ENCODE measurements around the gene BTN3A1.

Gene BTN3A1

GRCh38 chr6:26379740-26380139 lies 22.3 kb upstream of the BTN3A1 start:
- no peak for DNase-seq

GRCh38 chr6:26380256-26380655 lies 21.8 kb upstream of the BTN3A1 start:
- DNase-seq: no peak

GRCh38 chr6:26382121-26382520 lies 20.0 kb upstream of the BTN3A1 start:
- no peak for DNase-seq

- peak; percentile 28 for DNase-seq
Observed at GRCh38 chr6:26383624-26384417, 18.3 kb upstream of the BTN3A1 start.

- no peak for DNase-seq
Observed at GRCh38 chr6:26385734-26386125, 16.3 kb upstream of the BTN3A1 start.

GRCh38 chr6:26387565-26387964 lies 14.5 kb upstream of the BTN3A1 start:
- no peak for DNase-seq

- DNase-seq: no peak
Observed at GRCh38 chr6:26388014-26388413, 14.1 kb upstream of the BTN3A1 start.

GRCh38 chr6:26388441-26388840 lies 13.6 kb upstream of the BTN3A1 start:
- no peak for DNase-seq

GRCh38 chr6:26389349-26389894 lies 12.7 kb upstream of the BTN3A1 start:
- no peak for DNase-seq

GRCh38 chr6:26390531-26390930 lies 11.5 kb upstream of the BTN3A1 start:
- DNase-seq: no peak

GRCh38 chr6:26392932-26393636 lies 9.0 kb upstream of the BTN3A1 start:
- no peak for DNase-seq

- DNase-seq: no peak
Observed at GRCh38 chr6:26394289-26394688, 7.8 kb upstream of the BTN3A1 start.

GRCh38 chr6:26398555-26398954 lies 3.5 kb upstream of the BTN3A1 start:
- no peak for DNase-seq

- DNase-seq: no peak
Observed at GRCh38 chr6:26400626-26401025, 1.4 kb upstream of the BTN3A1 start.

- no peak for DNase-seq
Observed at GRCh38 chr6:26401389-26401986, 587 bp upstream of the BTN3A1 start.

GRCh38 chr6:26403893-26404292 lies 1.8 kb downstream of the BTN3A1 start:
- no peak for DNase-seq

- no peak for DNase-seq
Observed at GRCh38 chr6:26404546-26404945, 2.5 kb downstream of the BTN3A1 start.

GRCh38 chr6:26408828-26409730 lies 7.0 kb downstream of the BTN3A1 start:
- no peak for DNase-seq

GRCh38 chr6:26411751-26412150 lies 9.7 kb downstream of the BTN3A1 start:
- DNase-seq: no peak

- no peak for DNase-seq
Observed at GRCh38 chr6:26412228-26412627, 10.2 kb downstream of the BTN3A1 start.

GRCh38 chr6:26412954-26413353 lies 10.9 kb downstream of the BTN3A1 start:
- no peak for DNase-seq

- DNase-seq: no peak
Observed at GRCh38 chr6:26414281-26414680, 12.2 kb downstream of the BTN3A1 start.

Data from DMS153 (cell line).